K562 (cell line): Measurements from ENCODE around the gene C3orf70. TPM values are rescaled to one million over a fixed set of nuclear protein-coding genes. Genes with fewer than 3 reads are reported as not detected.

Source experiments
- ATAC-seq: fragments of 200-7000 bp; cut with Tn5 transposase; 3 replicates; pipeline ENCODE4 v1.9.1; 2020; ENCODE audit warnings: moderate library complexity
- BruUV-seq: library from RNA; stranded (reverse); fragments of 400-500 nt; replicated peaks from 2 replicates; lab custom pipeline; 2021; lab: Mats Ljungman, UMichigan
- CTCF ChIA-PET: fragments of 300-600 bp; formaldehyde crosslinking; extraction: SDS; loops from one replicate; lab custom pipeline; 2021; ENCODE audit warnings: low intra/inter-chr PET ratio; lab: Yijun Ruan, JAX
- POLR2A ChIA-PET: fragments of 300-600, 350-650 bp; sonication (Branson Sonifier 250); formaldehyde crosslinking; extraction: SDS; loops from one replicate; lab custom pipeline; 2021; ENCODE audit warnings: antibody characterized with exemption, inconsistent platforms; lab: Yijun Ruan, JAX
- DNase-seq, 4 experiments: peaks; one replicate each; pipeline versions ENCODE4 v3.0.0 to v3.0.0-alpha.2; 2011 to 2018; ENCODE audit warnings: low spot score in 3 of 4, mixed read lengths in 3 of 4; ENCODE audit errors: extremely low read depth in 1 of 4
- FAIRE-seq: peaks from 2 replicates; lab custom pipeline; 2011; peaks lifted over from hg19 to GRCh38; lab: Jason Lieb, UNC
- H2AFZ ChIP-seq: 2 replicates; pipeline ENCODE4 v1.6.0; 2011; ENCODE audit warnings: low read depth, low read length, control low read depth, inconsistent platforms
- H3K27ac ChIP-seq: fragments of 200-600 bp; 3 replicates; pipeline ENCODE4 v1.8.0; 2011; ENCODE audit warnings: low read depth, mild to moderate bottlenecking, control low read depth, inconsistent platforms, low read length, moderate library complexity, mixed read lengths; ENCODE audit errors: extremely low read depth
- H3K27me3 ChIP-seq, 2 experiments: fragments of 300-600 bp in 1 of 2; 2 replicates in 1 of 2; 3 replicates in 1 of 2; pipeline versions ENCODE4 v1.6.0 to v1.8.0; 2011; ENCODE audit warnings: inconsistent platforms in 2 of 2, low read length in 2 of 2, mild to moderate bottlenecking in 1 of 2, mixed read lengths in 1 of 2, moderate library complexity in 1 of 2; ENCODE audit not compliant: control insufficient read depth in 2 of 2, insufficient read depth in 2 of 2
- H3K36me3 ChIP-seq: fragments of 300-600 bp; 3 replicates; pipeline ENCODE4 v1.8.0; 2011; ENCODE audit warnings: mild to moderate bottlenecking, low read length, inconsistent platforms; ENCODE audit not compliant: control insufficient read depth, insufficient read depth
- H3K4me1 ChIP-seq, 2 experiments: fragments of 200-600 bp in 1 of 2; replicated peaks in 1 of 2; 2 replicates in 1 of 2; 3 replicates in 1 of 2; pipeline versions ENCODE4 v1.5.1 to v1.8.0; 2011; ENCODE audit warnings: inconsistent platforms in 2 of 2, low read length in 2 of 2, mild to moderate bottlenecking in 1 of 2, mixed read lengths in 1 of 2, moderate library complexity in 1 of 2; ENCODE audit not compliant: control insufficient read depth in 2 of 2, insufficient read depth in 2 of 2
- H3K4me2 ChIP-seq: 2 replicates; pipeline ENCODE4 v1.6.1; 2011; ENCODE audit warnings: low read length, control low read depth, inconsistent platforms, mixed read lengths; ENCODE audit not compliant: insufficient read depth
- H3K4me3 ChIP-seq: fragments of 200-600 bp; sonication (generic), shearing (Covaris generic); 2 replicates; pipeline ENCODE4 v1.5.1; 2016; ENCODE audit warnings: control low read depth, inconsistent platforms
- H3K79me2 ChIP-seq: fragments of 200-600 bp; 3 replicates; pipeline ENCODE4 v1.8.0; 2011; ENCODE audit warnings: low read length, inconsistent platforms; ENCODE audit not compliant: control insufficient read depth, insufficient read depth
- H3K9ac ChIP-seq, 2 experiments: 2 replicates each; pipeline versions ENCODE4 v1.6.0 to v1.6.1; 2011; ENCODE audit warnings: low read depth in 2 of 2, low read length in 2 of 2, control low read depth in 1 of 2, inconsistent platforms in 1 of 2, mild to moderate bottlenecking in 1 of 2, mixed read lengths in 1 of 2; ENCODE audit not compliant: insufficient read depth in 1 of 2
- H3K9me1 ChIP-seq: one replicate; pipeline ENCODE4 v1.6.0; 2011; ENCODE audit warnings: inconsistent platforms, mild to moderate bottlenecking, low read length, moderate library complexity; ENCODE audit not compliant: control insufficient read depth, insufficient read depth
- H3K9me3 ChIP-seq: replicated peaks from 2 replicates; pipeline ENCODE4 v1.5.1; 2011; ENCODE audit warnings: low read depth, low read length, inconsistent platforms; ENCODE audit not compliant: control insufficient read depth, insufficient read depth
- H4K20me1 ChIP-seq: replicated peaks from 2 replicates; pipeline ENCODE4 v1.6.1; 2011; ENCODE audit warnings: low read length, inconsistent platforms, mixed read lengths; ENCODE audit not compliant: control insufficient read depth, insufficient read depth
- CSDE1 ChIP-seq, 2 experiments: fragments of 450-650 bp; IDR thresholded peaks; 2 replicates each; pipeline ENCODE4 v1.6.1; 2016; ENCODE audit warnings: mild to moderate bottlenecking in 1 of 2
- HLTF ChIP-seq: fragments of 450-650 bp; IDR thresholded peaks from 2 replicates; pipeline ENCODE4 v1.6.1; 2016
- HMG20B ChIP-seq: fragments of 250-450 bp; sonication (Bioruptor Pico); IDR thresholded peaks from 2 replicates; pipeline ENCODE4 v1.5.0; 2021; ENCODE audit warnings: mild to moderate bottlenecking
- MYC ChIP-seq, 2 experiments: fragments of 250-450 bp in 1 of 2; sonication (Bioruptor Pico) in 1 of 2; IDR thresholded peaks; 2 replicates each; pipeline versions ENCODE4 v1.5.1 to v1.6.1; 2012 to 2021; ENCODE audit warnings: low read depth in 2 of 2, borderline replicate concordance in 1 of 2, improper control_type of control experiment in 1 of 2, low read length in 1 of 2, mild to moderate bottlenecking in 1 of 2, moderate library complexity in 1 of 2
- PTRF ChIP-seq: fragments of 450-650 bp; IDR thresholded peaks from 2 replicates; pipeline ENCODE4 v1.6.1; 2016; ENCODE audit warnings: mild to moderate bottlenecking, missing genetic modification characterization, missing compliant biosample characterization
- SRSF9 ChIP-seq: fragments of 200-400 bp; formaldehyde crosslinking; IDR thresholded peaks from 2 replicates; pipeline ENCODE4 v1.6.1; 2017; ENCODE audit warnings: low read depth, low read length, borderline replicate concordance
- TSC22D4 ChIP-seq: fragments of 450-650 bp; IDR thresholded peaks from 2 replicates; pipeline ENCODE4 v1.6.1; 2016; ENCODE audit warnings: missing genetic modification characterization, missing biosample characterization, control low read depth
- UBTF ChIP-seq, 2 experiments: IDR thresholded peaks; 2 replicates each; pipeline ENCODE4 v1.6.1; 2012; ENCODE audit warnings: improper control_type of control experiment in 2 of 2, low read depth in 2 of 2, low read length in 2 of 2, borderline replicate concordance in 1 of 2
- ZNF263 ChIP-seq: sonication (generic); formaldehyde crosslinking; IDR thresholded peaks from 2 replicates; pipeline ENCODE4 v1.8.0; 2022; ENCODE audit warnings: mild to moderate bottlenecking, missing genetic modification reagents, borderline replicate concordance
- ZNF717 ChIP-seq: fragments of 250-450 bp; sonication (Bioruptor Pico); IDR thresholded peaks from 2 replicates; pipeline ENCODE4 v1.5.0; 2021
- WGBS: fragments of 100-300 bp; shearing (Covaris generic); methylation state at CpG from one replicate; pipeline ENCODE4 v1.1.6; 2016; ENCODE audit warnings: low coverage, mixed read lengths; ENCODE audit not compliant: insufficient coverage; ENCODE audit errors: missing lambda C conversion rate; 5-methylcytosine and 5-hydroxymethylcytosine counted together
- in situ Hi-C: fragments of 300-500 bp; cut with MboI; formaldehyde crosslinking; loops from 4 replicates; pipeline ENCODE4 v1.15.0; 2018; ENCODE audit warnings: inconsistent platforms, mixed read lengths
- intact Hi-C: fragments of 100-400 bp; cut with micrococcal nuclease; formaldehyde crosslinking; loops from 2 replicates; pipeline ENCODE4 v1.14.2; 2022
- polyA plus RNA-seq, 8 experiments: library from polyadenylated mRNA; depleted of rRNA in 4 of 8; stranded (reverse) in 5 of 8; unstranded in 3 of 8; fragments of >200 nt; fragmentation: Nextera tagmentation in 2 of 8; fragmentation: Illumina TruSeq in 1 of 8; extraction: Ambion mirVana in 2 of 8; extraction: Trizol in 1 of 8; gene quantifications; 2 replicates each; pipeline versions ENCODE4 v1.2.1 to v1.2.3, GENCODE V29; 2011 to 2014; ENCODE audit warnings: inconsistent platforms in 1 of 8, missing spikeins in 1 of 8
- total RNA-seq, 7 experiments: library from RNA; depleted of rRNA in 6 of 7; stranded (reverse); fragments of >200 nt in 6 of 7; fragmentation: Illumina TruSeq in 2 of 7; extraction: Trizol in 2 of 7; gene quantifications; 2 replicates each; pipeline versions ENCODE4 v1.2.1 to v1.2.3, GENCODE V29; 2011 to 2021; ENCODE audit warnings: low replicate concordance in 1 of 7
- TF ChIP-seq, protein P1 (sequence below): fragments of 250-450 bp; sonication (Bioruptor Pico); IDR thresholded peaks from 2 replicates; pipeline ENCODE4 v1.5.0; 2021

Gene C3orf70
- total and polyA plus RNA-seq, 9 of the 15 experiments (the other 6 are each of a cell fraction or from before 2014, with no cell fraction given): 0.01 to 0.04 (median 0.03) TPM; not detected in 6

- no peak for TF ChIP-seq CSDE1 (IDR thresholded peaks at IDR 0.05)
These were observed 8.1 kb downstream of the C3orf70 start (continued) for GRCh38 chr3:185144784-185145183.

GRCh38 chr3:185137821-185138220 is 15.0 kb downstream of the C3orf70 start:
- WGBS: 9% methylated on average over 1 of the region's 1 CpG

DNA sequence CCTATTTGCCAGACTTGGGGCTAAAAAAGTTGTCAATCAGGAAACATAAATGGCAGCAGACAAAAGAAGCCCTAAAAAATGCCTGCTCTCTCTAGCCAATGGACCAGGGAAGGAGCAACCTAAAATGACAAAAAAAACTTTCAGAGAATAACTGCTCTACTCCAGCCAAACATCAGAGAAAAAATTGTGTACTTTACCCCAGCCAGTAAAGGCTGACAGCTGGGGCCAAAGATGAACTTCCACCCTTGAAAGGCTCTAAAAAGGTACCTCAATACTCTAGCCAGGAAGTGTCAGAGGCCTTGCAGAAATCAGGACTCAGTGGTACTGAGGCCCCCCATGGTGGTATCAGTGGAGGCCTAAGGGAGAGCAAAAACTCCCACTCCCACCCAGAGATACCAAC is 18.4 kb downstream of the C3orf70 start:
- POLR2A ChIA-PET: interaction anchor here (1.6 kb wide), 1 partner anchor 10 kb away, joined by 3 read pairs; no protein-coding TSS in a partner anchor
- no peak overlapping the region for H3K9ac ChIP-seq
- no peak overlapping the region for H3K4me2 ChIP-seq
- H3K9me3 ChIP-seq: no peaks in the 10 kb centered on the region
- DNase-seq (no peak), ATAC-seq (no peak), FAIRE-seq (no peak)
- in situ Hi-C loops: no loop called here
- BruUV-seq: no TSS peak
- no peaks in the 10 kb centered on the region for H4K20me1 ChIP-seq
- no peaks in the 10 kb centered on the region for H3K36me3 ChIP-seq
- no peaks in the 10 kb centered on the region for H3K9me1 ChIP-seq
- H3K79me2 ChIP-seq: no peaks in the 10 kb centered on the region
- H3K4me1 ChIP-seq: no peaks in the 10 kb centered on the region
- no peak overlapping the region for H2AFZ ChIP-seq
- intact Hi-C loops: no loop called here
- H3K27ac ChIP-seq: no peak overlapping the region
- CTCF ChIA-PET: interaction anchor here (0.7 kb wide), 1 partner anchor 192 kb away, joined by 4 read pairs; no protein-coding TSS in a partner anchor
- H3K4me3 ChIP-seq: no peak overlapping the region
- H3K27me3 ChIP-seq: peaks cover 5 to 7% of the 10 kb centered on the region in 2 experiments; a peak in 3 of 5 replicates
- TF ChIP-seq UBTF (IDR thresholded peaks at IDR 0.05; ENCODE audit: borderline replicate concordance in 1 of 2, low read depth in 2 of 2, low read length in 2 of 2): no peak
- no peak for TF ChIP-seq PTRF
- no peak for TF ChIP-seq HLTF
- TF ChIP-seq, protein P1, sequence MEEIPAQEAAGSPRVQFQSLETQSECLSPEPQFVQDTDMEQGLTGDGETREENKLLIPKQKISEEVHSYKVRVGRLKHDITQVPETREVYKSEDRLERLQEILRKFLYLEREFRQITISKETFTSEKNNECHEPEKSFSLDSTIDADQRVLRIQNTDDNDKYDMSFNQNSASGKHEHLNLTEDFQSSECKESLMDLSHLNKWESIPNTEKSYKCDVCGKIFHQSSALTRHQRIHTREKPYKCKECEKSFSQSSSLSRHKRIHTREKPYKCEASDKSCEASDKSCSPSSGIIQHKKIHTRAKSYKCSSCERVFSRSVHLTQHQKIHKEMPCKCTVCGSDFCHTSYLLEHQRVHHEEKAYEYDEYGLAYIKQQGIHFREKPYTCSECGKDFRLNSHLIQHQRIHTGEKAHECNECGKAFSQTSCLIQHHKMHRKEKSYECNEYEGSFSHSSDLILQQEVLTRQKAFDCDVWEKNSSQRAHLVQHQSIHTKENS (CRISPR knock-in tag): no peak
- TF ChIP-seq ZNF717 (CRISPR knock-in tag): no peak
- TF ChIP-seq HMG20B: no peak
- no peak for TF ChIP-seq MYC (IDR thresholded peaks at IDR 0.05; ENCODE audit: low read depth, low read length)
- TF ChIP-seq MYC (CRISPR knock-in tag; IDR thresholded peaks at IDR 0.05; ENCODE audit: borderline replicate concordance, low read depth): no peak
- no peak for TF ChIP-seq SRSF9

More at GRCh38 chr3:185137821-185138220, 15.0 kb downstream of the C3orf70 start:
- ATAC-seq (no peak), DNase-seq (no peak), FAIRE-seq (no peak)
- H3K9ac ChIP-seq: no peak overlapping the region
- no peaks in the 10 kb centered on the region for H3K36me3 ChIP-seq
- no peaks in the 10 kb centered on the region for H3K9me1 ChIP-seq
- no peak overlapping the region for H2AFZ ChIP-seq
- no peaks in the 10 kb centered on the region for H3K4me1 ChIP-seq
- in situ Hi-C loops: no loop called here
- H3K4me2 ChIP-seq: no peak overlapping the region
- H3K27ac ChIP-seq: no peak overlapping the region
- no peak overlapping the region for H3K4me3 ChIP-seq
- H3K9me3 ChIP-seq: no peaks in the 10 kb centered on the region
- POLR2A ChIA-PET: no interaction called here
- no peaks in the 10 kb centered on the region for H4K20me1 ChIP-seq
- BruUV-seq: no TSS peak
- intact Hi-C loops: no loop called here
- TF ChIP-seq ZNF263 (CRISPR knock-in tag) (no peak), TSC22D4 (tag) (0 out of 2 replicates have a peak, but pooled peaks have one; percentile 55)
- CTCF ChIA-PET: no interaction called here
- peaks cover 2 to 5% of the 10 kb centered on the region in 2 experiments; a peak in 3 of 5 replicates for H3K27me3 ChIP-seq
- no peaks in the 10 kb centered on the region for H3K79me2 ChIP-seq
